ENCODE data around the gene PLCL2.

Gene PLCL2

GRCh38 chr3:17052363-17052762 lies 167.6 kb downstream of the PLCL2 start:
- no peak for DNase-seq

GRCh38 chr3:17054301-17054981 lies 169.7 kb downstream of the PLCL2 start:
- no peak for DNase-seq

- DNase-seq: no peak
These were observed 170.2 kb downstream of the PLCL2 start for GRCh38 chr3:17054982-17055343.

- DNase-seq: no peak
These were observed 170.9 kb downstream of the PLCL2 start for GRCh38 chr3:17055374-17056276.

- no peak for DNase-seq
These were observed 172.6 kb downstream of the PLCL2 start for GRCh38 chr3:17057321-17057720.

- DNase-seq: no peak
These were observed 175.3 kb downstream of the PLCL2 start for GRCh38 chr3:17059989-17060550.

GRCh38 chr3:17061005-17061404 lies 176.2 kb downstream of the PLCL2 start:
- DNase-seq: no peak

GRCh38 chr3:17062736-17063135 lies 178.0 kb downstream of the PLCL2 start:
- no peak for DNase-seq

- DNase-seq: no peak
These were observed 178.8 kb downstream of the PLCL2 start for GRCh38 chr3:17063596-17063995.

GRCh38 chr3:17065315-17065714 lies 180.6 kb downstream of the PLCL2 start:
- DNase-seq: no peak

GRCh38 chr3:17065881-17066280 lies 181.1 kb downstream of the PLCL2 start:
- no peak for DNase-seq

GRCh38 chr3:17069754-17070153 lies 185.0 kb downstream of the PLCL2 start:
- no peak for DNase-seq

- DNase-seq: no peak
These were observed 185.6 kb downstream of the PLCL2 start for GRCh38 chr3:17070161-17070959.

- no peak for DNase-seq
These were observed 189.8 kb downstream of the PLCL2 start for GRCh38 chr3:17074559-17074958.

- DNase-seq: no peak
These were observed 190.6 kb downstream of the PLCL2 start for GRCh38 chr3:17075358-17075757.

- DNase-seq: no peak
These were observed 191.2 kb downstream of the PLCL2 start for GRCh38 chr3:17075907-17076306.

GRCh38 chr3:17076940-17077605 lies 192.3 kb downstream of the PLCL2 start:
- DNase-seq: no peak

GRCh38 chr3:17077606-17078005 lies 192.9 kb downstream of the PLCL2 start:
- DNase-seq: no peak

GRCh38 chr3:17078926-17079465 lies 194.2 kb downstream of the PLCL2 start:
- DNase-seq: no peak

GRCh38 chr3:17079933-17080332 lies 195.2 kb downstream of the PLCL2 start:
- no peak for DNase-seq

GRCh38 chr3:17081520-17081919 lies 196.8 kb downstream of the PLCL2 start:
- DNase-seq: no peak

- no peak for DNase-seq
These were observed 202.8 kb downstream of the PLCL2 start for GRCh38 chr3:17087509-17087908.

Measured in stimulated activated CD8-positive, alpha-beta memory T cell treated with anti-CD3 and anti-CD28 coated beads, Interleukin-4, amount 100 ng/mL, for 48 hours (primary cell).